ENCODE results near the gene MAP2K3.
A peak's percentile ranks its signal among the peaks of the same experiment; 100 is the strongest.

Gene MAP2K3

DNA sequence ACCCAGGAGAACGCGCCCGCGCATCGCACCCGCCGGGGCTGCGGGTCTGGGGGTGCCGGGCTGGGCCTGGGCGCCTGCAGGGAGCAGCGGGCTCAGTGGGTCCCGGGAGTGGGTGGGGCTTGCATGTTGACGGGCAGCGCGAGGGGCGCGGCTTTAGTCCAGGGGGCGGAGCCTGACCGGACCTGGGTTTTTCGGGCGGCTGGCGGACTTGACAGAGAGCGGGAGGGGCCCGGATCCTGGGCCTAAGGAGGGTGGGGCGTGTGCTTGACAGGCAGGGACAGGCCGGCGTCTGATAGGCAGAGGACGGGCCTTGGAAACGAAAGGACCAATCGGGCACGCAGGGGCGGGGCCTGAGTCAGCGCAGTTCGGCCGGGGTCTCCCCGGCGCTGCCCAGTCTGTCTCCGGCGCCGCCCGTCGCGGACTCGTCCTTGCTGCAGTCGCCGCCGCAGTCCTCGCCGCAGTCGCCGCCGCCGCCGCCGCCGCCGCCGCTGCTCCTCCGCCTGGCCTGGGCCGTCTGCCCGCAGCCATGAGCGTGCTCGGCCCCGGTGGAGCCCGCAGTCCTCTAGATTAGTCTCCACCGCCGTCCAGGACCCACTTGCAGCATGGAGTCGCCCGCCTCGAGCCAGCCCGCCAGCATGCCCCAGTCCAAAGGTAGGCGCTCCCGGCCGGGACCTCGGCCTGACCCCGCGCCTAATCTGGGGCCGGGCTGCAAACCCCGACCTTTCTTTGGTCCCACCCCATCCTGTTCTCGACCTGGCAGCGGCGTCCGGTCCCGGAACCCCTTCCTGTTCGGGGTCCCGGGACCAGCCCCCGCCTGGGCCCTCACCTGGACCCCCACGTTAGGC, at the start of gene MAP2K3:
Gene MAP2K3 (plus strand): TSS at position 393 of the 845 bp plus-strand sequence. CDS start 210 bp downstream, at position 603.
- DNase-seq (ENCODE audit: low read depth in 1 of 2, low spot score in 1 of 2) = peak; percentile 95 to 96

DNA sequence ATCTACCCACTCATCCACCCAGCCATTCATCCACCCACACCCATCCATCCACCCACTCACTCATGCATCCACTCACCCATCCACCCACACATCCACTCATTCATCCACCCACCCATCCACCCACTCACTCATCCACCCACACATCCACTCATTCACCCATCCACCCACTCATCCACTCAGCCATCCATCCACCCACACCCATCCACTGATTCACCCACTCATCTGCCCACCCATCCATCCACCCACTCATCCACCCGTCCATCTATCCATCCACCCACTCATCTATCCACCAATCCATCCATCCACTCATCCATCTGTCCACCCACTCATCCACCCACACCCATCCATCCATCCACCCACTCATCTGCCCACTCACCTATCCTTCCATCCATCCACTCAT, 48.6 kb upstream of the MAP2K3 start:
- no peak for DNase-seq (ENCODE audit: low read depth in 1 of 2, low spot score in 1 of 2)

DNA sequence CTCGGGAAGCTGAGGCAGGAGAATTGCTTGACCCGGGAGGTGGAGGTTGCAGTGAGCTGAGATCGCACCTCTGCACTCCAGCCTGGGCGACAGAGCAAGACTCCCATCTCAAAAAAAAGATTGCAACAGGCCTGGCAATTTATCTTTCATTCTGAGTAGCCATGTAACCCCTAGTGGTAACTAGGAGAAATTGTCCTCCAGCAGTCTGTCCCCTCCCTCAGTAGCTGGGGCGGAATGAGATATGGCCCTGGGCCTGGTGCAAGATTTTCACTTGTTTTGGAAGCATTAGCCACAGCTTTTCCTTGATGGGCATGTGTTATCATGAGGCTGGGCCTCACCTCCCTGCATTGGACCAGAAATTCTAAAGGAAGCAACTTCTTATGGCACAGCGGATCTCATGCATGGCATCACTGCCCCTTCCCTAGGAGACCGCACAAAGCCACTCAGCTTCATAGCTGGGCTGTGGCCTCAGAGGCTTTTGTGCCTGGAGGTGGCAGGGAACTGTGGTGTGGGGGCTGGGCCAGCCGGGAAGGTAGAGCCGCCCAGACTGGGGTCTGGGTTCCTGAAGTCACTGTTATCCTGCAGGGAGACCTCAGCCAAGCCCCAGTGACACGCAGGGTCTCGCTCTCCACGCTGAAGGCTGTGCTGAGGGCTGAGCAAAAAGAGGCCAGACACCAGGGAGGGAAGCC, 44.7 kb upstream of the MAP2K3 start:
- no peak for DNase-seq (ENCODE audit: low read depth in 1 of 2, low spot score in 1 of 2)

DNA sequence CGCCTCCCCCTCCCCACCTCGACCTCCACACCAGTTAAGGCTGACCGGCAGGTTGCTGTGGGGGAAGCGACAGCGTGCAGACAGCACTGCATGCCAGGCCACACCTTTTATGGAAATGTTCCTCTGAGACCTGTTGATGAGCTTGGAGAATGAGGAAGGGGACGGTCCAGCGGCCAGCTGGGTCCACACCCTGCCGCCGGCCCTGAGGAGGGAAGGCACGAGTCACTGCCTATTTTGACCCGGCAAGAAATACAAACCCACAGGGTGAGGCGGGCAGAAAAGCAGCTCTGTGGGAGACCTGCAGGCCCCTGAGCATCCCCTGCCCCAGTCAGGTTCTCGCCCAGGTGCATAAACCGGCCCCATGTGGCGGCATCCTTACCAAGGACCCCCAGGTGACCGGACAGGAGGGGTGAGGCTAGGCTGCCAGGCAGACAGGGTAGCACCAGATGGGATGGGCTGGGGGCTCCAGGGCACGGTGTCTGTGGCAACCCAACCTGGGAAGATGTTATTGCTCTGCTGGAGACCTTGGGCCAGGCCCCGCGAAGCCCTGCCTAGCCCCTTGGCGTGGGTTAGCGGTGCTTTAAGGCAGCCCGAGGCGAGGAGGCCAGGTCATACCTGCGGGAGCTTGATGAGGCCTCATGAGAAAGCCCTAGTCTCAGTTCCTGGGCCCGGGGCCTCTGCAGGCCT, 44.0 kb upstream of the MAP2K3 start:
- no peak for DNase-seq (ENCODE audit: low read depth in 1 of 2, low spot score in 1 of 2)

DNA sequence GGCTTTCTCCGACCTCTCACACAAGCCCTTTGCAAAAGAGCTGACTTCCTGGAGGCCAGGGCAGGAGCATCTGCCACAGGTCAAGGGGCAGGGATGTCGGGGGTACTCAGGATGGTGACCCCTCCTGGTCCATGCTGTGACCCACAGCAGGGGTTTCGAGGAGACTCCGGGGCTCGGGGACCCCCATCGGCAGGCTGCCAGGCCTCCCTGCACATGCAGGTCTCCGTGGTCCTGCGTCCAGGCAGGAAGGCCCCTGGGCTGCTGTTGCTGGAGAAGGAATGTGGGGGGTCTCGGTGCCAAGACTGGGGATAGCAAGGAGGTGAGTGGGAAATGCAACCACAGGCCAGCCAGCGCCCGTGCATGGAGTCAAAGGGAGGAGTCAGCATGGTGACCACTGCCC, 42.9 kb upstream of the MAP2K3 start:
- DNase-seq (ENCODE audit: low read depth in 1 of 2, low spot score in 1 of 2) = no peak

DNA sequence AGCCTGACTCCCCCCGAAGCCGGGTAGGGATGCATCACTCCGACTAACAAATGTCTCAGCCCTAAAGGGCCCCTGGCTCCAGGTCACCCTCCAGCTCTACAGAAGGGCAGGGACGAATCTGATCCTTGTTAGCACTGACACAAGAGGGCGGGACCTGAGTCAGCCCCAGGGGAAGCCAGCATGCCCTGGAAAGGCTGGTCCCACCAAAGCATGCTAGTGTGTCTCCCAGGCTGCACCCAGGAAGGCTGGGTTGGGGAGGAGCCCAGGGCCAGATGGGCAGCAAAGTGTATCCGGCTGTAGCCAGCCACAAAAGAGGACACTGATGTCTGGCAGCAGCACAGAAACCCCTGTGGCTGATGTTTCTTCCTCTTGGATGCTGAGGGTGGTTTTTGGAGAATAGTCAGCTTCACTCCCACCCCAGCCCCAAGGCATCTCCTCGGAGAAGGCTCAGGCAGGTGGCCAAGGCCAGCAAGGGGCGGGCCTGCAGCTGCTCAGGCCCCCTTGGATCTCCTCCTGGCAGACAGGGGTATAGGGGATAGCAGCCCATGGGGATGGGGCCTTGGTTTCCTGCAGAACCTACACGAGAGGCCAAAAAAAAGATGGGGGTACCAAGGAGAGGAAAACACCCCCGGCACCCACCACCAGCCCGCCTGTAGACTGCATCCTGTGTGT, 42.3 kb upstream of the MAP2K3 start:
- DNase-seq (ENCODE audit: low read depth in 1 of 2, low spot score in 1 of 2) = no peak

DNA sequence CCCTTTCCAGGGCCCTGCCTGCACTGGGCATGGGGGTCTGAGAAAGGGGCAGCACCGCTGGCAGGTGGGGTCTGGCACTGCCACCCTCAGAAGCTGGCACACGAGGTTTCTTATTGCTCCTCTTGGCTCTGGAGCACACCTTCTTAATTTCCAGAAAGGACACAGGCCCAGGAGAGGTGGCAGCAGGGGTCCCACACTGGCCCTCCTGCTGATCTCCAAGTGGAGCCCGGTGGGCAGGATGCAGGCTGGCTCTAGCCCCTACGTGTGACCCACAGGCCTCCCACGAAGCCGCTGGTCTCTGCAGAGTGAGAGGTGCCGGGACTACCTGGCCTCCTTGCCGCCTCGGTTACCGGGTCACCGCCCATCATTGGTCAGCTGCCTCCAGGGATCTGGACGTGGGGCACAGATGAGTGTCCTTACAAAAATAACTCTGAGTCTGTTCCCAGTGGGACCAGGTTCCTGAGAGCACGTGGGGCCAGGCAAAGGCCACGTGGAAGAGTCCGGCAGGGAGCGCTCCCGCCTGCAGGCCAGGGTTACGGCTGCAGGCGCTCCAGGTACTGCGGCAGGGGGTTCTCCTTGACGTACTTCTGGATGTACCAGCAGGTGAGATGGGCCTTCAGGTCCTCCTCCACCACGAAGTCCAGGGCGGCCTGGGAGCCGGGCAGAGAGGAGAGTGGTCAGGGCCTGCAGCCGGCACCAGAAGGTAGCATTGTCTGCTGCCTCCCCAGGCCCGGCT, 41.6 kb upstream of the MAP2K3 start:
- DNase-seq (ENCODE audit: low read depth in 1 of 2, low spot score in 1 of 2) = no peak

DNA sequence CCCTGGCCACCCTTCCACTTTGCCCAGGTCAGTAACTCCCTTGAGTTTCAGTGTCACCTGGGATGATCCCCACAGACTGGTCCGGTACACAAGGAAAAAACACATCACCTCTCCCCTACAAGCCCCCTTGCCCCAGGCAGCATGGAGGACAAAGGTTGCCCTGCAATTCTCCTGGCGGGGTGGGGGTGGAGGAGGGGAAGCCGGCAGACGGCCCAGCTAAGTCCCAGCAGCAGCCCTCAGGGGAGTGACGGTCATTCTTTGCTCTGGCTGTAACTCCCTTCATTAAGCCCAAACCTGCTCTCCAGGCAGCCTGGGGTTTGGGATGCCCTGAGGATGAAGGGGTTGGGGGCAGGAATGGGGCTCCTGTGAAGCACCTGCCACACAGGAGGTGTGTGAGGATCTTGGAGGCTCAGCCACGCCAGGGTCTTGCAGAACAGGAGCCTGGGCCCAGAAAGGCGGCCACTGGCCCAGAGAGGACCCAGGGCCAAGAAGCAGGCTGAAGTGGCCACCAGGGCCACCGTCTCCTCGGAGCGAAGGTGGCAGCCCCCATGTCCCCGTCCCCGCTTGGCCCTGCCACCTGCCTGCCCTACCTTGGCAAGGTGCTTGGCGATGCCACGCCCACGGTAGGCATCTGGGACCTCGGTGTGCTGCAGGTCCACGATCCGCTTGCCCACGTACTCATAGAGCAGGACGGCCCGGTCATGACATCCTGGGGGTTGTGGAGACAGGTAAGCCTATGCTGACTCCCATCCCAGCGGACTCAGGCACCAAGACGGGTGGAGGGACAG, 40.8 kb upstream of the MAP2K3 start:
- DNase-seq (ENCODE audit: low read depth in 1 of 2, low spot score in 1 of 2) = no peak

DNA sequence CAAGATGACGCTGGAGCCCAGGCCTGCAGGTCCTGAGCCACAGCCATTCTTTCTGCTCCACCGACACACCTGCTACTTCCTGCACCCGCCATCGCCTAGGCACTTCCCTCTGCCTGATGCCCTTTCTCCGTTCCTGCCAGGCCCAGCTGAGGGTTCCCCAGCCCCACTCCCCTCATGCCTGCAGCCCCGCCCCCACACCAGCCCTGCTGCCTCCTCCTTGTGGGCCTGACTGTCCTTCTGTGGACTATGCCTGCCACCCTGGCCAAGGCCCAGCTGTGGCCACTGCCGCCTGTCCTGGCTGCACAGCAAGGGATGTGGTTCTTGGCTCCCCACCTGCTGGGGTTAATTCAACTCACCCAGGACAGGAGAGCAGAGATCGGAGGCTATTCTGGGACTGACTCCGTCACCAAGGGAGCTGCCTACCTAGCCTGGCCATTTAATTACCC, 38.8 kb upstream of the MAP2K3 start:
- no peak for DNase-seq (ENCODE audit: low read depth in 1 of 2, low spot score in 1 of 2)

DNA sequence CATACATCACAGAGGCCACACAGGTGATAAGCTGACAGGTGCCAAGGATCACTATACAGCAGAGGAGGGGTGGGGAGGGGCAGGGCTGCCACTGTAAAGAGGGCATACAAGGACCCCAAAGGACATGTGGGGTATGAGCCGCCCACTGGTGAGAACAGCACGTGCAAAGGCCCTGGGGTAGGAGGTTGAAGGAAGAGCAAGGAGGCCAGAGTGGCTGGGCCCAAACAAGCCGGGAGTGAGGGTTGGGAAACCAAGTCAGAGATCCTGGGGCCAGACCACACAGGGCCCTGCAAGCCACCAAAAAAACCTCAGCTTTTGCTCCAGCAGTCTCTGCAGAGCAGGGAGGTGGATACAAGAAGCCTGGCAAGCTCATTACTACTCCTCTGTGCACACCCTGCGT, 37.8 kb upstream of the MAP2K3 start:
- no peak for DNase-seq (ENCODE audit: low read depth in 1 of 2, low spot score in 1 of 2)

DNA sequence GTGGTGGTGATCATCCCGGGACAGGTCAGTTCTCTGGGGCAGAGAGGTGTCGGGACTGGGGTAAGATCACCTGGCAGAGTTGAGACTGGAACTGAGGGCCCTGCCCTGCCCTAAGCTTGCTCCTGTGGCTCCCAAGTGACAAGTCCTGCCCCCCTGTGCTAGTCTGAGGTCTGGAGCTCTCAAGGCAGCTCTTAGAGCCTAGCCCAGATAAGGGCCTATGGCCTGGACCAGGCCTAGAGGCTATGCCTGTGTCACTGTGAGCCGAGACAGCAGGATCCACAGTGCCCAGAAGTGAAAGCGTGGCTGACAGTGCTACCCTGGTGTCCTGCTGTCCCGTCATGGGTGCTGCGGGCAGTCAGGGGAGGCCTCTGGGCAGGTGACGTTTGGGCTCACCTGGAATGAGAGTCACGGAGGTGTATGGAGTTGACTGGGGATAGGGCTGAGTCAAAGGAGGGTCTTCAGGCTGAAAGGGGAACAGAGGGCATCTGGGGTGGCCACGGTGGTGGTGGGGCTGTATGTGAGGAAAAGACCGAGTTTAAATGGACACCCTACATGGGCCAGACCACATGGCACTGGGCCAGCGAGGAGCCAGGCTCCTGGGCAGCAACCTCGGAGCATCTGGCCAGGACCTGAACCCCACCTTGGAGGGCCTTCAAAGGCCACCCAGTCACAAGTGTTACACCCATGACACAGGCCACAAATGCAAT, 36.8 kb upstream of the MAP2K3 start:
- no peak for DNase-seq (ENCODE audit: low read depth in 1 of 2, low spot score in 1 of 2)

DNA sequence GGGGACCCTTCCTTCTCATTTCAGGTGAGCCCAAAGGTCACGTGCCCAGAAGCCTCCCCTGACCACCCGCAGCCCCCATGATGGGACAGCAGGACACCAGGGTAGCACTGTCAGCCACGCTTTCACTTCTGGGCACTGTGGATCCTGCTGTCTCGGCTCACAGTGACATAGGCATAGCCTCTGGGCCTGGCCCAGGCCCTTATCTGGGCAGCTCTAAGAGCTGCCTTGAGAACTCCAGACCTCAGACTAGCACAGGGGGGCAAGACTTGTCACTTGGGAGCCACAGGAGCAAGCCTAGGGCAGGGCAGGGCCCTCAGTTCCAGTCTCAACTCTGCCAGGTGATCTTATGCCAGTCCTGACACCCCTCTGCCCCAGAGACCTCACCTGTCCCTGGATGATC, 36.0 kb upstream of the MAP2K3 start:
- DNase-seq (ENCODE audit: low read depth in 1 of 2, low spot score in 1 of 2) = no peak

DNA sequence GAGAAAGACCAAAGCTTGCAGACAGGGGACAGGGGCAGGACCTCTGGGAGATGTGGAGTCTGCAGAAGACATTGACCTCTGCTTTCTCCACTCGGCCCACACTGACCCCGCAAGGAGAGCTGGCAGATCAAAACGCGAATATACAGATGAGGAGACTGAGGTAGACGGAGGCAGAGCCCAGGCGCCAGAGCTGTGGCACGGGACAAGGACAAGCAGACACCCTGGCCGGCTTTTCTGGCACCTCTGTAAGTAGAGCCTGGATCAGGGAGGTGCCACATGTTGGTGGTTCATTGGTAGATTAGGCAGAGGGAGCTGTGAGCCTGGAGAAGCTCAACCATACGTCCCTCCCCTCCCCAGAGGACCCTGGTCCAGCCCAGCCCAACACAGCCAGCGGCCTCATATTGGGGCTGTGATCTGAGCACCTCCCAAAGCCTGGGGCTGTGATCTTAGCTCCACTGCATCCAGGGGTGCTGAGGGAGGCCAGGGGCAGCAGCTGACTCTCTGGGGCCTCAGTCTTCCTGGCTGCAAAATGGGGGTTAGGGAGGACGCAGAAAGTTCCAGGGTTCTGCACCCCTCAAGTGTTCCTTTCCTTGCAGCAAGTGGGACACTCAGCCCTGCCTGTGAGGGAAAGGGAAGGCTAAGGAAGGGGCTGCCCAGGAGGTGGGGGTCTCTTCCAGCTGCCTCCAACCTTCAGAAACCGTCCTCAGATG, 35.3 kb upstream of the MAP2K3 start:
- no peak for DNase-seq (ENCODE audit: low read depth in 1 of 2, low spot score in 1 of 2)

DNA sequence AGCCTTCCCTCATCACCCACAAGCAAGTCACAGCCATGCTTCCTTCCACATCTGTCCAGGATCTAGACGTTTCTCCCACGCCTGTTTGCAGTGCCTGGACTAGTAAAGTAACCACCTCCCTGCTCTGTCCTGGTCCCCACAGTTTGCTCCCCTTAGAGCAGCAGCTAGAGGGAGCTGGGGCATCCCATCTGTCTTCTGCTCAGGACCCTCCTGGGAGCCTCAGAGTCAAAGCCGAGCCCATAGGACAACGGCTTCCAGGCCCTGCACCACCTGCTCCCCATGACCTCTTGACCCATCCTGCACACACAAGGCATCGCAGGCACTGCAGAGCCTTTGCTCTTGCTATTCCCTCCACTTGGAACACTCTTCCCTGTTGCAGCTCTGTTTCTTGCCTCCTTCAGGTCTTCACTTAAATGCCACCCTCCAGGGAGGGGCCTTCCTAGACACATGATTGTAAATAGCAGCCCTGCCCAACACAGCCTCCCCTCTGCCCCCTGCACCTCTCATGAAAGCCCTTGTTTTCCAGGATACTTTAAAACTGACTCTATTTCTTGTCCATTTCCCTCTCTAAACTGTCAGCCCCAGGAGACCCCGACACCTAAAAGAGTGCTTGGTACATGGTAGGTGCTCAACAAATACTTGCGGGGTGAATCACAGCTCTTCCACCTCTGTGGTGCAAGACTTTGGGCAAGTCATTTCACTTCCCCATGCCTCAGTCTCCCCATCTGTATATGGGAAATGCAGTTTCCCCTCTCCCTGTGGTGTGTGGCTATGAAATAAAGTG, 34.4 kb upstream of the MAP2K3 start:
- DNase-seq (ENCODE audit: low read depth in 1 of 2, low spot score in 1 of 2) = no peak

DNA sequence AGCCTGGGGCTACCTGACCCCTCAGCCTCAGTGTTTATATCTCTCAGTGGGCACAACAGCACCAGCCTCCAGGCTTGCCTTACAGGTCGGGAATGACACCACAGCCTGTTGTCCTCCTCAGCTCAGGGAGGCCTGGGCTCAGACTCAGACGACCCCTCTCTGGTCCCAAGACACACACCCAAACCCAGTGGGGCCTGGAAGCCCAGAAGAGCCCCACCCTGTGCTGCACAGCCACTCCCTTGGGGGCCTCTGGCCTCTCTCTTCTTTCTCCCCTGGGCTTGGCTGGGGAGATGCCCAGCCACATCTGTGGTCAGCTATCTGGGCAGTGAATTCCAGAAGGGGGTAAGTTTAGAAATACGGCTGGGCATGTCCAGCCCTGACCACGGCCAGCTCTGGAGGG, 33.7 kb upstream of the MAP2K3 start:
- no peak for DNase-seq (ENCODE audit: low read depth in 1 of 2, low spot score in 1 of 2)

DNA sequence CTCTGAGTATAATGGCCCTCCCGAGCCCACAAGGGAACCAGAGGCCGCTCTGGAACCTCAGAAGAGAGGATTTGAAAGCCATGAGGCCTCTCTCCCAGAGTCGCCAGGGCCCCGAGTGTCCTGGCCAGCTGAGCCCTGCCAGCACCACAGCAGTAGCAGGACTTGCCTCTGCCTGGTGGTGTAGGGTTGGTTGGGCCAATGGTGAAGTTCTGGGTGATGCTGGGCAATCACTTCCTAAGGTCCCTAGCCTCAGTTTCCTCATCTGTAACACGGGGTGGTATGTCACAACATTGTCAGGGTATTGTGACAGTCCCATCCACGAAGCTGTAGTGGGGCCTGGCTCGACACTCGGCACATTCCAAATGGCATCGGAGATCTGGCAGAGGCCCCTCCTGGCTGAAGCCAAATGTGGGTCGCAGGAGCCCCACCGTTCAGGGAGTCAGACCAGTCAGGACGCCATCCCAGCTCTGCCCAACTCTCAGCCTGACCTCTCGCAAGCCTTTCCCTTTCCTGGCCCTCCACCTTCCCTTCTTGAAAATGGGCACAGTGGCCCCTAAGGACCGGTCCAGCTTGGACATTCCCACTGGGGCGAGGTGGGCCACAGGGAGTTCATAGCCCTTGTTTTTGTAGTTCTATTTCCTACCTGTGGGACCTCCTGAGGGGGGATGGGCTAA, 33.0 kb upstream of the MAP2K3 start:
- DNase-seq (ENCODE audit: low read depth in 1 of 2, low spot score in 1 of 2) = no peak

DNA sequence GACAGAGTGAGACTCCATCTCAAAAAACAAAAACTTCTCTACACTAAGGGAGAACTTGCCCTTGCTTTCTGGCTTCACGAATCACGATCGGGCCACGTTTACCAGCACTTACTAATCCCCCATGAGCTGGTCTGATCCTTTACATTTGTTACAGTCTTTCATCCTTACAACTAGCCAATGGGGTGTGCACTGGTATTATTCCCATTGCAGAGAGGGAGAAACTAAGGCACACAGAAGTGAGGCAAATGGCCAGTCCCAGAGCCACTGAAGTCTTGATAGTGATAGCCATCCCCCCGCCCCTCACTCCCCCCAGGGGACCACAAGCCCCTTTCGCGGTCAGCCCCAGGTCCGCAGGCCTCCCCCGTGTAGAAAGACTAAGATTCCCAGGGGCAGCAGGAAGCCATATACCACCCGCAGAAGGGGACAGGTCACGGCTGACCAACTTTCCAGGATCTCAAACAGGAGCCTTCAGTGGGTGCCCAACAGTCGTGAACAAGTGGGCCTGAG, 32.2 kb upstream of the MAP2K3 start:
- no peak for DNase-seq (ENCODE audit: low read depth in 1 of 2, low spot score in 1 of 2)
